ENCODE data around the gene TRMT112. TPM values are rescaled to one million over a fixed set of nuclear protein-coding genes. Genes with fewer than 3 reads are reported as not detected.
A peak's percentile ranks its signal among the peaks of the same experiment; 100 is the strongest.

Gene TRMT112
- total and polyA plus RNA-seq, 2 of the 8 experiments (the other 6 are each of a cell fraction or from before 2014, with no cell fraction given): 300 to 650 TPM

DNA sequence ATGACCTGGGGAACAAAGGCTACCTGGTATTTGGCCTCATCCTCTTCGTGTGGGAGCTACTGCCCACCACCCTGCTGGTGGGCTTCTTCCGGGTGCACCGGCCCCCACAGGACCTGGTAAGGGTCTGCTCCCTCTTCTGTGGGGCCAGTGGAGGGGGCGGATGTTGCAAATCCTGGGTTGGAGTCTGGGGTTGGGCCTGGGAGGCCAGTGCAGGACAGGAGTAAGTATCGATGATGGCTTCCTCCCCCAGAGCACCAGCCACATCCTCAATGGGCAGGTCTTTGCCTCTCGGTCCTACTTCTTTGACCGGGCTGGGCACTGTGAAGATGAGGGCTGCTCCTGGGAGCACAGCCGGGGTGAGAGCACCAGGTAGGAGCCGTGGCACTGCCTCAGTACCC is 29.0 kb downstream of the TRMT112 start:
- FAIRE-seq: no peak
- 87% methylated on average over 9 of the region's 9 CpGs; no CpG with 5 or more reads in 1 of the 2 experiments for WGBS, 2 experiments (ENCODE audit: extremely low coverage in 1 of 2, insufficient coverage in 1 of 2, insufficient read length in 1 of 2, insufficient replicate concordance in 2 of 2, low coverage in 1 of 2, low lambda C conversion rate in 2 of 2, missing lambda C conversion rate in 1 of 2)
- TF ChIP-seq RNF2 (IDR thresholded peaks at IDR 0.05; ENCODE audit: borderline replicate concordance, low read depth, low read length, missing control alignments, poor library complexity, severe bottlenecking) (no peak), RFX5 (IDR thresholded peaks at IDR 0.05; ENCODE audit: borderline replicate concordance, low read depth, low read length) (no peak), SIN3A (conservative IDR thresholded peaks at IDR 0.05 in 1 of 2, IDR thresholded peaks at IDR 0.05 in 1 of 2; ENCODE audit: low read depth in 1 of 2, low read length in 2 of 2) (no peak), GABPA (IDR thresholded peaks at IDR 0.05; ENCODE audit: borderline replicate concordance, insufficient read depth, low read length) (no peak), CHD1 (IDR thresholded peaks at IDR 0.05; ENCODE audit: low read depth, low read length) (no peak), CTBP2 (IDR thresholded peaks at IDR 0.05; ENCODE audit: borderline replicate concordance, insufficient read depth, insufficient read length, low read length) (no peak)

More for the DNA sequence above, 29.0 kb downstream of the TRMT112 start:
- Histone ChIP-seq H3K9ac (replicated peaks in 1 of 4; ENCODE audit: extremely low read depth in 1 of 4, low read depth in 3 of 4, low read length in 3 of 4) (no peak overlapping the region), H3K14ac (ENCODE audit: insufficient read length) (no peak overlapping the region), H3K9me3 (ENCODE audit: insufficient read depth in 2 of 2, low read depth in 1 of 2, low read length in 1 of 2) (no peaks in the 10 kb centered on the region), H2BK5ac (ENCODE audit: low read depth, low read length) (0 out of 2 replicates have a peak overlapping the region, but pooled peaks have one; percentile 44), H3K4me2 (ENCODE audit: insufficient read depth in 1 of 2, low read depth in 2 of 2, low read length in 2 of 2) (no peak overlapping the region), H3K23ac (ENCODE audit: insufficient read length) (no peak overlapping the region), H4K91ac (replicated peaks; ENCODE audit: insufficient read length, low read length) (no peak overlapping the region), H3K56ac (replicated peaks; ENCODE audit: insufficient read length, low read depth, low read length) (no peak overlapping the region), H3K23me2 (ENCODE audit: low read depth, low read length) (peaks cover 15% of the 10 kb centered on the region; the same call in 1 of the 2 replicates), H2BK20ac (ENCODE audit: low read length) (no peak overlapping the region), H3K4me1 (replicated peaks in 1 of 4; ENCODE audit: control insufficient read depth in 3 of 4, insufficient read depth in 4 of 4, low read length in 3 of 4) (peaks cover 0 to 14% (median 7%) of the 10 kb centered on the region in 4 experiments; a peak in 5 of 7 replicates), H4K5ac (ENCODE audit: insufficient read length, low read depth, low read length) (no peak overlapping the region), H3K79me1 (ENCODE audit: low read depth, low read length) (no peaks in the 10 kb centered on the region), H4K20me1 (replicated peaks in 1 of 2; ENCODE audit: control insufficient read depth in 1 of 2, insufficient read depth in 2 of 2, low read length in 2 of 2) (peaks cover 5 to 17% of the 10 kb centered on the region in 2 experiments), H3K4ac (replicated peaks; ENCODE audit: insufficient read length, low read depth, low read length) (no peak overlapping the region), H2BK15ac (ENCODE audit: low read length) (no peak overlapping the region), H4K8ac (ENCODE audit: extremely low read depth, insufficient read depth, low read length) (no peak overlapping the region), H2BK12ac (ENCODE audit: low read depth, low read length) (no peak overlapping the region), H2AFZ (ENCODE audit: low read length) (no peak overlapping the region), H2BK120ac (replicated peaks; ENCODE audit: low read depth, low read length) (no peak overlapping the region), H3K4me3 (ENCODE audit: extremely low read depth in 1 of 4, insufficient read depth in 2 of 4, low read depth in 3 of 4, low read length in 4 of 4) (no peak overlapping the region), H3K18ac (ENCODE audit: extremely low read depth, low read length) (no peak overlapping the region), H2AK5ac (ENCODE audit: low read depth, low read length) (no peak overlapping the region), H3K27me3 (replicated peaks in 1 of 4; ENCODE audit: control insufficient read depth in 3 of 4, extremely low read depth in 1 of 4, insufficient read depth in 3 of 4, low read length in 3 of 4) (peaks cover 33 to 44% (median 42%) of the 10 kb centered on the region in 4 experiments), H3K27ac (ENCODE audit: low read depth, low read length) (no peak overlapping the region), H3K79me2 (ENCODE audit: control insufficient read depth in 1 of 2, insufficient read depth in 2 of 2, low read length in 2 of 2) (no peaks in the 10 kb centered on the region), H3K36me3 (ENCODE audit: control insufficient read depth in 2 of 4, insufficient read depth in 4 of 4, low read length in 3 of 4) (peaks cover 0 to 9% (median 0%) of the 10 kb centered on the region in 4 experiments; a peak in 1 of 8 replicates)
- POLR2A ChIA-PET (ENCODE audit: partially characterized antibody): interaction anchor here (0.9 to 1.2 kb wide), 2 partner anchors 13 to 43 kb away, joined by 3 to 4 read pairs; no protein-coding TSS in a partner anchor
- no peak for DNase-seq (ENCODE audit: low read depth in 1 of 2, low spot score in 2 of 2)
- CTCF ChIA-PET (ENCODE audit: partially characterized antibody): interaction anchor here (1.5 to 11.4 kb wide), 2 partner anchors 14 to 24 kb away, joined by 4 to 134 read pairs; partner anchors contain the start of genes CATSPERZ and ESRRA
